Esophagus squamous epithelium (tissue), 5 donors: ENCODE results near the gene ABCE1. TPM values are rescaled to one million over a fixed set of nuclear protein-coding genes. Genes with fewer than 3 reads are reported as not detected.

Experiments
- DNase-seq: peaks from one replicate; lab custom pipeline; 2025; lab: John Stamatoyannopoulos, UW
- H3K27ac ChIP-seq, 4 donors: fragments of 200-600 bp; sonication (generic); one replicate each; pipeline ENCODE4 v1.5.1; 2016 to 2019; ENCODE audit warnings: mild to moderate bottlenecking in 1 of 4
- H3K27me3 ChIP-seq, 4 donors: fragments of 200-600 bp; sonication (generic); 1 replicate in 3 of 4; 2 replicates in 1 of 4; pipeline versions ENCODE4 v1.5.1 to v1.6.0; 2017 to 2021; ENCODE audit warnings: antibody characterized with exemption in 1 of 4
- H3K36me3 ChIP-seq, 3 donors: fragments of 200-600 bp; sonication (generic); one replicate each; pipeline ENCODE4 v1.5.1; 2016 to 2019
- H3K4me1 ChIP-seq, 3 donors: fragments of 200-600 bp; sonication (generic); one replicate each; pipeline ENCODE4 v1.5.1; 2017 to 2019
- H3K4me3 ChIP-seq, 4 donors: fragments of 200-600 bp; sonication (generic); 1 replicate in 3 of 4; 2 replicates in 1 of 4; pipeline ENCODE4 v1.5.1; 2016 to 2019; ENCODE audit warnings: mild to moderate bottlenecking in 2 of 4, moderate library complexity in 1 of 4
- H3K9me3 ChIP-seq, 3 donors: fragments of 200-600 bp; sonication (generic); one replicate each; pipeline ENCODE4 v1.5.1; 2016 to 2019
- CTCF ChIP-seq, 6 experiments: fragments of 450-650 bp in 4 of 6; fragments of 200-600 bp in 2 of 6; sonication (generic) in 2 of 6; IDR thresholded peaks; one replicate each; pipeline ENCODE4 v1.5.1; 2016 to 2019; ENCODE audit warnings: antibody characterized with exemption in 6 of 6, mild to moderate bottlenecking in 4 of 6, moderate library complexity in 4 of 6
- POLR2A ChIP-seq, 4 donors: fragments of 450-650 bp; IDR thresholded peaks; one replicate each; pipeline ENCODE4 v1.6.1; 2017; ENCODE audit warnings: antibody characterized with exemption in 4 of 4, mild to moderate bottlenecking in 4 of 4, moderate library complexity in 3 of 4
- WGBS, 2 donors: methylation state at CpG; one replicate each; pipeline ENCODE4 v1.1.5; 2018; 5-methylcytosine and 5-hydroxymethylcytosine counted together
- intact Hi-C: fragments of 100-400 bp; cut with DNase I; formaldehyde crosslinking; loops from one replicate; pipeline ENCODE4 v1.15.0; 2022
- small RNA-seq, 4 donors: library from RNA; depleted of rRNA; stranded (forward); fragments of <200 nt; gene quantifications; one replicate each; pipeline ENCODE3, GENCODE V24; 2016
- total RNA-seq, 4 donors: library from RNA; depleted of rRNA; stranded (reverse); fragments of >200 nt; gene quantifications; one replicate each; pipeline ENCODE4 v1.1.0, GENCODE V29; 2016
- donor health status: DM: yes; HTN: yes; CAD: no.

Gene ABCE1
- total RNA-seq, 4 donors from 2014 or later = 54.8 to 109 (median 84.5) TPM

DNA sequence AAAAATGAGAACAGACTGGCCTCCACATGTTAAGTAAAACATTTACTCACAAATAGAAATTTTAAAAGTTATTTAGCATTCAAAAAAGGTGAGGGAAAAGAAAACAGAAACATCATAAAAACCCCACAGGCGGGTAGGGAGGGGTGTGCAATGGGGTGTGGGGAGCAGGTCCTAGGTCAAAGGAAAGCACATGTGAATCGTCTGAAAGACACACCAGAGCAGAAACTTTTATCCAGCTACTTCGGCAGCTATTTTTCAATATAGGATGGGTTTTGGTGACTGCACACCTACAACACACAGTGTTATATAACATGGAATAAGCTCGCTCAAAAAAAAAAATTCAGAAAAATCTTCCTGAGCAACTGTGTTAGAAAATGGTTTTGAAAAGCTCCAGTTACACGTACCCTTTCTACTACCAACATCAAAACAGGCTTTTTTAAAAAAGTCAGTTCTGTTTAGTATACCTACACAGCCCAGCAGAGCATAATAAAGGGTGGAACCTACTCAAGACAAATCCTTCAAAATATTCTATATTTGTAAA is 80.7 kb downstream of the ABCE1 start:
- no peak for DNase-seq
- peak overlapping the region; percentile 94 to 100 (median 98) for H3K27ac ChIP-seq
- TF ChIP-seq POLR2A (IDR thresholded peaks at IDR 0.05) (no peak), CTCF (IDR thresholded peaks at IDR 0.05) (no peak)
- intact Hi-C loops = no loop called here
- H3K9me3 ChIP-seq = no peaks in the 10 kb centered on the region
- WGBS, 2 donors = 1 to 2% methylated on average over 5 of the region's 5 CpGs
- peak overlapping the region; percentile 75 to 98 (median 85) for H3K4me3 ChIP-seq
- H3K36me3 ChIP-seq = peaks cover 0 to 9% (median 0%) of the 10 kb centered on the region in 3 donors
- H3K27me3 ChIP-seq = no peaks in the 10 kb centered on the region
- peaks cover 15 to 52% (median 19%) of the 10 kb centered on the region in 3 donors for H3K4me1 ChIP-seq

Small RNA genes within 50 kb of the gene (small RNA-seq; reads per million reads assigned to genes)
- 0 reads per million in 4 donors for gene RF00019

Other genes starting within 250 kb of the ABCE1 start
- gene ANAPC10, start 115 bp upstream of the ABCE1 start, total RNA-seq = 10 to 100 TPM; 13.1 to 21.2 (median 19.5) TPM
- gene OTUD4, start 82.3 kb downstream of the ABCE1 start, total RNA-seq = 10 to 100 TPM; 15.2 to 34.0 (median 25.2) TPM